GM19035 (cell line): ENCODE results near the gene ALDH1B1.
A peak's percentile ranks its signal among the peaks of the same experiment; 100 is the strongest.

Experiments
- ATAC-seq: cut with Tn5 transposase; IDR thresholded peaks from one replicate; pipeline ENCODE4 v1.9.1; 2021; ENCODE audit not compliant: unreplicated experiment

Gene ALDH1B1

DNA sequence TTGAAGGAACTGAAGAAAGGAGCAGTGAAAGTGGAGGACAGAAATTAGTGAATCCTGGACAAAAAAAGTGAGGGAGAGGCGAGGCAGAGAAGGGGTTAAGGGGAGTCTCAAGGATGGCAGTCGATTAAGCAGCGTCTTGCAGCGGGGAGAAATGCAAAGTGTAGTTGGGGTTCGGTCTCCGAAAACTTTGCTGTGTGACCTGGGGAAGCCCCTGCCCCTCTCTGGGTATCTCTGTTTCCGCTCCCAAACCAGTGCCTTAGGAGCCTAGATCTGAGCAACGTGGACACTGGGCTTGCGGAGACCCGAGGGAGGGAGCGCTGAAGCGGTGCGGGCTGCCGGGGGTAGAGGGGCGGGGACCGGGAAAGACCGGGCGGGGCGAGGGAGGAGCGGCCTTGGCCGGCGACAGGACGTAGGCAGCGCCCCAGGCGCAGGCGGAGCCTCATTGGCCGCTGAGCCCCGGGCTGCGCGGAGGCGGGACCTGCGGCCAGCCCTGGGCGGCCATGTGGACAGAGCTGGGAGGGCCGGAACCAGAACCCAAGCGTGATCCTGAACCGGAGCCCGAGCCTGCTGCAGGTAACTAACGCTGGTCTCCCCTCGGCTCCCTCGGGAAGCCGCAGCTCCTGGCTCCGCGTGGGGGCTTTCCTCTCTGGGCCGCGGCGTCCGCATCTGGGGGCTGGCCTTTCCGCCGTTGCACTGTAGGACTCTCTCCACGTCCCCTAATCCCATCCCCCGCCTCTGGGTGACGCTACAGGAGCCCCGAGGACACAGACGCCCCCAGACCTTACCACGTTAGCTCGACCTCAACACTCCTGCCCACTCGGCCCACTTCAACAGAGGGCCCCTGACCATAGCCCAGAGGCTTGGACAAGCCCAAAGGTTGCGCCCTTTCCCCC is at the start of gene ALDH1B1:
TSS of gene ALDH1B1 (plus strand) at position 468 of the 893 bp plus-strand sequence. CDS start 3,047 bp downstream, outside the sequence.
- peak; percentile 100 for ATAC-seq

DNA sequence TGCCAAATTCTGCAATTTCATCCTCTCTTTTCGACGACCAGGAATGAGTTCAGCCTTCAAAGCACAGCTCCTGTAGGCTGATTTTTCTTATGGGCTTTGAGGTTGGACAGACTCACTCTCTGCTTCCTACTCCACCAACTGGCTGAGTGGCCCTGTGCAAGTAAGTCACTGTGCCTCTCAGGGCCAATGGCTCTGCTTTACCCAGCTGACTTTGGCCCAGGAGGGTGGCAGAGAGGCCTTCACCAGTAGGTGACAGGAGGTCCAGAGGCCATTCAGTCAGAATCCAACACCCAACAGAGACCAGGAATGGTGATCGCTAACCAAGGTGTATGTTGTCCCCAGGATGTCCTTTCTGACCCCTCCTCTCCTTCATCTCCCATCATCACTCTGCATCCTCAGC is 49.5 kb upstream of the ALDH1B1 start:
- no peak for ATAC-seq

DNA sequence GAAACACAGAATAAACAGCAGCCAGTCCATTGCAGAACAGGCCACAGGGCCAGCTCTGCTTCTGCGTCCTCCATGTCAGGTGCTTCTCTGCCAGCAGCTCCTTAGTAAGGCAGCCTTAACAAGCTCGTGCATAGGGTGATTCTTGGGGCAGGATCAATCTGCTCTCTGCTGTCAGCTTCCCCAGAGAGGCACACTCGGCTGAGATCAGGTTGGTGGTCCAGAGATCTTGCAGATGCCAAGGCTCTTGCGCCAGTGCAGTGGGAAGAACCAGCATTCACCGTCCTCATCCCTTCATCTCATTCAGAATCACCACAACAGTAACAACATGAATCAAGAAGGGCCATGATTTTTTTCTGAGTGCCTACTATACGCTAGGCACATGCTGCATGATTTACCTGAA is 49.0 kb upstream of the ALDH1B1 start:
- no peak for ATAC-seq

DNA sequence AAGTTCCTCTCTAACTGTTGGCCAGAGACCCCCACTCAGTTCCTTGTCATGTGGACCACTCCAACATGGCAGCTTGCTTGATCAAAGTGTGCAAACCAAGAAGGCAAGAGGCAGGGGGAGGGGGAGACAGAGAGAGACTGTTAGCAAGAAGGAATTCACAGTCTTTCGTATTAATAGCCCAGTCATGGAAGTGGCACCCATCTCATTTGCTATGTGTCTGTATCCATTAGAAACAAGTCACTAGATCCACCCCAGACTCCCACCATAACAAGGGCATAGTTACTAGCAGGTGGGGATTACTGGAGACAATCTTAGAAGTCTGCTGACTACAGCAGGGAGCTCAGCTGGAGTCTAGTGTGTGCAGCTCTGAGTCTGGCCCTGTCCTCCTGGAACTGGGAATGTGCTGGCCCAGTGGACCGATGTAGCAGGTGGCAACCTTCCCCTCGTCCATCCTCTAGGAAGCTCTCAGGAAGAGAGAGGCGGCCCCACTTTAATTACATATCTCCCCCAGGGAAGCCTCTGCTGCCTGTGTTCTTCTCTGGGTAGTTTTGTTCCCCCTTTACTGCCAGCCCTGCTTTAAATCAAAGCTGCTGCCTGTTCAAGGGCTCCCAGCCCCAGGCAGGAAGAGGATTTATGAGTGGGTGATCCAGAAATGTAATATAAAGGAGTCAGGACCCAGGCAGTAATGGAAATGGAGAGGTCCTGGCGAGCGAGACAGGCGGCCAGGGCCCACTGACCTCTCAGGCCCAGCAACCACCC is 47.8 kb upstream of the ALDH1B1 start:
- no peak for ATAC-seq

DNA sequence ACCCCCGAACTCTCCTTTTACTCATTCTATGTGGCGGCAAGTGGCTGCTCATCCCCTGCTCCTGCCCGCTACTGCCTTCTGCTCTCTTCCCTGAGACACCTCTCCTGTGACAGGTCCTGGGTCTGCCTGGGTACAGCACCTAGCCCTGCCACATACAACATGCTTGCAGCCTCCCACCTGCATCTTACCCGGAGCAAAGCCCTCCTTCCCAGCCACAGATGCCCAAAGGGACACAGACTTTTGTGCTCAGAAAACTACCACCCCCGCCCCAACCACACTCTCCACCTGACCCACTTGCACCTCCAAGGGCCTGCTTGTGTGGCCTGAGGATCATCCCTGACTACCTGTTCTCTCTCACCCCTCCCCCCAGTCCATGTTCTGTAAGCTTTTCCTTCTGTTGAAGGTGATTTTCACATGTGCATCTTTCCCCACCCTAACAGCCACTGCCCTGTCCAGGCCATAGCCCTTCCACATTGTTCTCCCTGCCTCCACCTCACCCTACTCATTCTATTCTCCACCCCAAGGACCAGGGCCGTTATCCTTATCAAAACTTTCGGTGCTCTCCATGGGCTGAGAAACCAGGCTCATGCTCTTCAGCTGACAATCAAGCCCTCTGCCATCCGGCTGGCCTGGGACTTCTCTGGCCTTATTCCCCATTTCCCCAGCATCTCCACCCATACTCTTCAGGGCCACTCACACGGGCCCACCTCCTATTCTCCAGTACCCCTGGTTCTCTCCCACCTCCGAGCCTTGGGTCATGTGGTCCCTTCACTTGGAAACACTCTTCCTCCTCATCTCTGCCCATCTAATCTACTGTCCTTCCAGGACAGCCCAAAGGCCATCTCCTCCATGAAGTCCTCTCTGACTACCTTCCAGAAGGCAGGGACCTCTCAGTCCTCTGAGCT is 46.4 kb upstream of the ALDH1B1 start:
- ATAC-seq, result no peak

DNA sequence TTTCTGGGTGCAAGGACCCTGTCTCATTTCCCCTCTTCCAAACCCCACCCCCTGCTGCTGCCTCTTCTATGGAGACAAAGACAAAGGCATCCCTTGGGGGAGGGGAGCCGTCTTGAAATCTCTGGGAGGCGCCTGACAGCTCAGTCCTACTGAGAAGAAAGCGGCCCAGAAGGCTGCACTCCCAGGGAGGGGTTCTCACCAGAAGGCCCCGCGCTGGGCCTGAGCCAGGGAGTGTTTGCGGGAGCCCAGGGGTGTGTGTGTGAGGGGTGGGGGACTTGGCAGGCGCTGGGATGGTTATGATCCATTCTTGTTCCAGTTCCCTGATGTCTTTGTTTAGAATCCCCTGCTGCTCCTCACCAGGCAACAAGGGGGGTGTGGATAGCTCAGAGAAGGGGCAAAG is 45.7 kb upstream of the ALDH1B1 start:
- no peak for ATAC-seq

DNA sequence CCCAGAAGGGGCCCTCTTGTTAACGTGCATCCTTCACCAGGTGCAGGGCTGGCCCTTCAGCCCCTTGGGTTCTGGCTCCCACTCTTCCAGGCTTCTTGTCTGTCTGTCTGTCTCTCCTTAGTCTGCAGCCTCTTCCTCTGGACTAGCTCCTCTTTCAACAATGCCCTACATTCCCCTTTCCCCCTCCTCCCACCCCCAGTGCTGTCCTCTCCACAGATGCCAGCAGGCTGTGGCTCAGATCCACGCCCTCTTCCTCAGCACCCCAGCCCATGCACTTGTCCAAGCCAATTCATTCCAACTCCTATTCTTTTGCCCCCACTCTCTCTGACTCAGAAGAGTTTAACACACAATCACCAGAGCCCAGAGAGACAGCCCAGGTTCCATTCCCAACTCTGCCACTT is 45.2 kb upstream of the ALDH1B1 start:
- ATAC-seq, result no peak

DNA sequence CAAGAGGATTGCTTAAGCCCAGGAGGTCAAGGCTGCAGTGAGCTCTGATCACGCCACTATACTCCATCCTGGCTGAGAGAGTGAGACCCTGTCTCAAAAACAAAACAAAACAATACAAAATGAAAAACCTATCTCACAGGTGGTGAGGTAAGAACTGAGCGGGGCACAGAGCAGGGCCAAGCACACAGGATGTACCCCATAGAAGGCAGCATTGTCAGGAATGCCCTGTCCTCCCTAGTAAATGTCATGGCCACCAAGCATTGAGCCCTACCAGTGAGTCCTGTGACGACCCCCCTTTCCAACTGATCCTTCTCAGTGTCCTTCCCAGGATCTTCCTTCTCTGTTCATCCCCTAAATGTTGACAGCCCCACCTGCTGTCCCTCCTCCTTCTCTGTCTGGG is 44.6 kb upstream of the ALDH1B1 start:
- ATAC-seq, result no peak

DNA sequence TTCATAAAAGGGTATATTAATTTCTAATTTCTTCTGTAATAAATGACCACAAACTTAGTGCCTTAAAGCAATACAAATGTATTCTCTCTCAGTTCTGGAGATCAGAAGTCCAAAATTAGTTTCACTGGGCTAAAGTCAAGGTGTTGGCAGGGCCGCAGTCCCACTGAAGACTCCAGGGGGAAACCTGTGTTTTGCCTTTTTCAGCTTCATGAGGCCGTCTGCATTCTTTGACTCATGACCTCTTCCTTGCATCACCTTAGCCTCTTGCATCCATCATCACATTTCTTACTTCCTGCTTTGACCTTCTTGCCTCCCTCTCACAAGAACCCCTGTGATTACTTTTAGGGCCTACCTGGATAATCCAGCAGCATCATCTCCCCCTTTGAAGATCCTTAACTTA is 42.0 kb upstream of the ALDH1B1 start:
- ATAC-seq, result no peak

DNA sequence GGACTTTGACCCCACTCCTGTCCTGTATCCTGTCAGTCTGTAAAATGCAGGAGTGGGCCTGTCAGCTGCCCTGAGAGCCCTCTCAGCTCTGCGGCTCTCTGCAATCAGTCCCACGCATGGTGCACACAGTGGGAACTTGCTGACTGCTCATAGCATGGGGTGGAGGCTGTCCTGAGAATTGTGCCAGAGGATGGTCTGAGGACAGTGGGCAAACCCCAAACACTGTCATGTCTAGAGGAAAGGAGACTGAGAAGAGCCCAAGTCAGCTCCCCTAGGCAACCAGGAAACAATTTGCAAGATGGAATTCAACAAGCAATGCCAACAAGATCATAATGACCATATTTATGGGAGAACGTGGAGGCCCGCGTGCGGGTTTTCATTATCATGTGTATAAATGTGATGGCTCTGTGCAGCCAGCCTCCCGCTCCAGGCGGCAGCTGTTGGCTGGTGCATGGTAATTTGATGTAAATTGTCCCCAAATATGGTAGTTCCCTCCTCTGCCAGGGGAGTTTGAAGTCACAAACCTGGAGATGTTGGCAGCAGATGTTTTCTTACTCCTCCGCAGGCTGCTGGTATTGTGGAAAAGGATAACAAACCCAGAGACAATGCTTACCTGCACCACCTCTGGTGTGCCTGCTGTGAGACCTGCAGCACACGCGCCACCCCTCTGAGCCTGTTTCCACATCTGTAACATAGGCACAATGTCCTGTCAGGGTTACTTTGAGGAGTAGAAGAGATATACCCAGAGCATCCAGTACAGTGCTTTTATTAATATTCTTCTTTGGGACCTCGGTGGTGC is 39.8 kb upstream of the ALDH1B1 start:
- no peak for ATAC-seq

DNA sequence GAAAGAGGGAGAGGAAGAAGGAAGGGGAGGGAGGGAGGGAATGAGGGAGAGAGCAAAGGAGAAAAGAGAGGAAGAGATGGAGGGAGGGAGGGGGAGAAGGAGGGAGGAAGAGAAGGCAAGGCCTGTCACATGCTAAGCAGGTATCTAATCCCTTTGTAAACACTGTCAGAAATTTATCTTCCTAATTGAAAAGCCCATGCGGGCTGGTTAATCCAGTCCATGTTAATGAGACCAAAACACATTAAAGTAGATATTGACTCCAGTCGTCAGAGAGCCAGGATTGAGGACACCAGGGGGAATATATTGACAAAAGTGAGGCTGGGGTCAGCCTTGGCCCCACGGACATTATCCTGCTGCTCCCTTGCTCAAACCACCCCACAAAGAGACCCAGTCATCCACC is 37.4 kb upstream of the ALDH1B1 start:
- no peak for ATAC-seq

DNA sequence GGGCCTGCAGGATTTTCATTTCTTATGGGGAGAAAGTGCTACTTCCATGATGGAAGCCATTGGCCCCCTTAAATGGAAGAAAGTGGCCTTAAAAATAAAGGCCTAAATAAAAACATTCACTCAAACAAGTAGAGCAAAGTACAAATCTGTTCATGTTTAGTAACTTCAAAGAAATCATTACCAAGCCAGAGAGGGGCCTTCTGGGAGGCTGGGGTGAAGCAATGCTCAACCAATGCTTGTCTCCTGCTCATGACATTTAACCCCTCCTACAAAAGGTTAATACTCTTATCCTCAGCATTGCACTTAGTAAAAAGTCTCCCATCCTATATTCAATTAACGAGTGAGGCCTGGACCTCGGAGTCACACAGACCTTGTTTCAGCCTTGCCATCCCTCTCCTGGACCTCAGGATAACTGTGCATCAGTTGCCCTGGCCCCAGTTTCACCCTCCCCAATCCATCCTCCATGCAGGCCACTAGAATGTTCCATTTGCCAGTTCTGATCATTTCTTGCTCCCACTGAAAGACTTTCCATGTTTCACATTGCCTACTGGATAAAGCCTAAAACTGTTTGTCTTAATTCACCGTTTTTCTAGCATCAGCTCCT is 36.9 kb upstream of the ALDH1B1 start:
- ATAC-seq, result no peak

DNA sequence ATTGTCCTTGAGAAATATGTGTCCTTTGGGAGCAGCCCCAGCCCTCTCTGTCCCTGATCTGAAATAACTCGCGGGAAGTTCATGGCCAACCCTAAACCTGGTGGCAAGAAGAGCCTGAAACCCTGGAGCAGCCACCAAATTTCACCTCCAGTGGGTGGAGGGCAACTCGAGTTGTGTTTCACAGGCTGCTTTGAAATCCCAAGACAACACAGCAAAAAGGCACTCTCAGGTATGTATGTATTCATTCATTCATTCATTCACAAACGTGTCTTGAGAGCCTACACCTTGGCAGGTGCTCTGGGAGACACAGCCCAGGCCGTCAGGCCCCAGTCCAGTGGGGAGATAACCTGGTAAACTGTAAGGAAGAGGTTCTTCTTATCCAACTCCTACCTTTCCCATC is 35.7 kb upstream of the ALDH1B1 start:
- no peak for ATAC-seq

DNA sequence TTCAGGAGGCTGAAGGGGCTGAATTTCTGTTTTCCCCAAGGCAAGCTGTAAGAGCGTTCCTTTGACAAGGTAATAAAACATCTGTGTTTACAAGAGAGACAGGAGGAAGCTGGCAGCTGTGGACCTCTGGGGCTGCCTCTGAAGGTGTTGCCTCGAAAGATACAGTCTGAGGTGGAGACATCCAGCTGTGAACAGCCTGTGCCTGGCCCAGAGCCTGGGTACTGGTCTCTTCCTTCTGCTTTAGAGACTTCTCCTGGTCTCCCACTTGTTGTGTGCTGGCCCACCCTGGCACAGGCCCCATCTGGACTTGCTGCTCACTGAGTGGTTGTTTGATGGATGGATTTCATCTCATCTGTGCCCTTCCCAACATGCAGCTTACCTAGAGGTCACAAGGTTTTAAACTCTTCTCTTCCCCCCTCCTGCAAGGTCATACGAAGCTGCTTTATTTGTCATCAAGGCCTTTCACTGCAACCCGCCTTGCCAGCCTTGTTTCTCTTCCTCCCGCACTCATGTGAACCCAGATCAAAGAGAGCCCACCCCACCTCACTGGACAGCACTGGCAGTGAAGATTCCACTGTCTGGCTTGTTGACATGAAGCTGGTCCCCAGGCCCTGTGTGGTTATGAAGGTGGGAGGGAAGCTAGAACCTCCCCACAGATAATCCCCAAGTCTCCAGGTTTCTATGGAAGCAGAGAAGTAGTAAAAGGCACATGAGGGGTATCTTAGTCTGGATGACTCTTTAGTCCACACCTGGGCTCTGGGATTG is 35.0 kb upstream of the ALDH1B1 start:
- no peak for ATAC-seq

DNA sequence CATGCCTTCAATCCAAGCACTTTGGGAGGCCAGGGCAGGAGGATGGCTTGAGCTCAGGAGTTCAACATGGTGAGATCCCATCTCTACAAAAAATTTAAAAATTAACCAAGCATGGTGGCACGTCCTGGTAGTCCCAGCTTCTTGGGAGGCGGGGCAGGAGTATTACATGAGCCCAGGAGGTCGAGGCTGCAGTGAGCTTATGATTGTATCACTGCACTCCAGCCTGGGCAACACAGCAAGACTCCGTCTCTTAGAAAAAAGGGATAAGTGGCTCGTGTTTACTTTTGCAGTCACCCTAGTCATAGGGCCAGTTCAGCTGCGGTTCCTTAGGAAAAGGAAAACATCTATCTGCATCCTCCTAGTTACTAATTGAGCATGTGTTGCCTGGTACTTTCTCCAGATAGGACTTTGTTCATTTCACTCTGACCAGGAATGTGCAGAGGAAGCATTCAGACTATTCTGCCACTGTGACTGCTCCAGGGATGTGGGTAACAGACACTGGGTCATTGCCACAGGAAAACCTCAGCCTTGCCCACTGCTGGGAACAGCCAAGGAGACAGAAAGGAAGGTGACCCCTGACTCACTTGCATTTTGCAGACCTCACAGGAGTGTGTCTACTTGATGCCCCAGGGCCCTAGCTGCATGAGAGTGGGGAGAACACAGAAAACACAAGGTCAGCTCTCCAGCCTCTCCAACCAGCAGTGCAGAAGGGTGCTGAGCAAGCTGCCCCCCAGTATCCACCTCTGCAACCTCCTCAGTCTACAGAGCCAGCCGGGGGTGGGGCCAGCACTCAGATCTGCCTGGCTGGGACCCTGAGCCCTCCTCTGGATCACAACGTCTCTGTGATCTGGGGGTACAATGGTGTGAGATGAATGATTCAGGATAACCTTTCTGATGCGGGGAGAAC is 33.9 kb upstream of the ALDH1B1 start:
- ATAC-seq, result no peak

DNA sequence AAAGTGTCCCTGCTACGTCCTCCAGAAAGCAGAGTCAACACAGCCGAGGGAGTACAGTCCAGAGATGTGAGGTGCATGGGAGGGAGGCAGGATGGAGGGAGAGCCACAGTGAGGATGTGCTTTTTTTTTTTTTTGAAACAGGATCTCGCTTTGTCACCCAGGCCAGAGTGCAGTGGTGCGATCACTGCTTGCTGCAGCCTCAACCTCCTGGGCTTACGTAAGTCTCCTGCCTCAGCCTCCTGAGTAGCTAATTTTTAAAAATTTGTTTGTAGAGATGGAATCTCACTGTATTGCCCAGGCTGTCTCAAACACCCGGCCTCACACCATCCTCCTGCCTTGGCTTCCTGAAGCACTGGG is 33.2 kb upstream of the ALDH1B1 start:
- no peak for ATAC-seq

DNA sequence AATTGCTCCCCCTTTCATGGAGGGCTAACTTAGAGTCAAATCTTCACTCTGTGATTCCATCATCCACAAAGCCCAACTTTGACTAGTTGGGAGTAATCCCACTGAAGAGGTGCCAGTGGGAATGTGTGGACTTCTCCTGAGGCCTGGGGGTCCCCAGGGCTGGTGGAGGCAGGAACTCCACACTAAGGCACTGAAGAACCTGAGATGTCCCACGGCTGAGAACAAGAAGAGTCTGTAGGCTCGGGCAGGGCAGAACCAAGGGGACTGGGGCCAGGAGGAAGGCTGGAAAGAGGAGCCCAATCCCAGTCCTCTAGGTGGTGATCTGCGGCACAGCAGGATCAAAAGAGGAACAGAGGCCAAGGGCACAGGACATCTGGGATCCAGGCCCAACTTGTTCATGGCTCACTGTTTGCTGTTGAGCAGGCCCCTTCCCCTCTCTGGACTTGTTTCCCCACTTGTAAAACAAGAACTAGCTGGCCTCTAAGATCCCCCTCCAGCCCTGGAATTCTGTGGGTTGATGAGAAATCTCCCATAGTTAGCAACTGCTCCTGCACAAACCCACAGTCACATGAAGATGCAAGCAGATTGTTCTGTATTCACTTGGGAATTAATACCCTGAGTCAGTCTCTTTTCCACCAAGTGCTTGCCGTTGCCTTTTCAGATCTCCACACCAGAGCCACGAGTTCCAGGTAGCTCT is 32.7 kb upstream of the ALDH1B1 start:
- ATAC-seq, result no peak
